Astrocyte (in vitro differentiated cells and primary cell): ENCODE measurements around the gene HMGXB3.

Experiments
- EZH2 ChIP-seq: IDR thresholded peaks from 2 replicates; pipeline ENCODE4 v1.6.1; 2012; ENCODE audit warnings: mild to moderate bottlenecking, low read length, inconsistent platforms; ENCODE audit not compliant: insufficient read depth
- TF ChIP-seq, protein P1 (sequence below): IDR thresholded peaks from 2 replicates; pipeline ENCODE4 v1.5.1; 2011; ENCODE audit warnings: low read depth, mild to moderate bottlenecking, inconsistent platforms, low read length, moderate library complexity; ENCODE audit not compliant: insufficient read depth

DNA sequence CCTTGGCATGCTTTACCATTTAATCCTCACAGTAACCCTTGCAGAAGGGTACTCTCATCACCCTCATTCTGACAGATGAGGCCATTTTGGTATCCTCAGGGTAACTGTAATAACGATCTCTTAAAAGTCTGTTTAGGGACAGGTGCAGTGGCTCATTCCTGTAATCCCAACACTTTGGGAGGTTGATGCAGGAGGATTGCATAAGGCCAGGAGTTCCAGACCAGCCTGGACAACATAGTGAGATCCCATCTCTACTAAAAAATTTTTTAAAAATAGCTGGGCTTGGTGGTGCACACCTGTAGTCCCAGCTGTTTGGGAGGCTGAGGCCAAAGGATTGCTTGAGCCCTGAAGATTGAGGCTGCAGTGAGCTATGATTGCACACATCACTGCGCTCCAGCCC, 54.0 kb downstream of the HMGXB3 start:
- TF ChIP-seq EZH2: no peak
- TF ChIP-seq, protein P1, sequence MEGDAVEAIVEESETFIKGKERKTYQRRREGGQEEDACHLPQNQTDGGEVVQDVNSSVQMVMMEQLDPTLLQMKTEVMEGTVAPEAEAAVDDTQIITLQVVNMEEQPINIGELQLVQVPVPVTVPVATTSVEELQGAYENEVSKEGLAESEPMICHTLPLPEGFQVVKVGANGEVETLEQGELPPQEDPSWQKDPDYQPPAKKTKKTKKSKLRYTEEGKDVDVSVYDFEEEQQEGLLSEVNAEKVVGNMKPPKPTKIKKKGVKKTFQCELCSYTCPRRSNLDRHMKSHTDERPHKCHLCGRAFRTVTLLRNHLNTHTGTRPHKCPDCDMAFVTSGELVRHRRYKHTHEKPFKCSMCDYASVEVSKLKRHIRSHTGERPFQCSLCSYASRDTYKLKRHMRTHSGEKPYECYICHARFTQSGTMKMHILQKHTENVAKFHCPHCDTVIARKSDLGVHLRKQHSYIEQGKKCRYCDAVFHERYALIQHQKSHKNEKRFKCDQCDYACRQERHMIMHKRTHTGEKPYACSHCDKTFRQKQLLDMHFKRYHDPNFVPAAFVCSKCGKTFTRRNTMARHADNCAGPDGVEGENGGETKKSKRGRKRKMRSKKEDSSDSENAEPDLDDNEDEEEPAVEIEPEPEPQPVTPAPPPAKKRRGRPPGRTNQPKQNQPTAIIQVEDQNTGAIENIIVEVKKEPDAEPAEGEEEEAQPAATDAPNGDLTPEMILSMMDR: no peak
